ENCODE data around the gene L3MBTL1.
A peak's percentile ranks its signal among the peaks of the same experiment; 100 is the strongest.

The L3MBTL1 gene

DNA sequence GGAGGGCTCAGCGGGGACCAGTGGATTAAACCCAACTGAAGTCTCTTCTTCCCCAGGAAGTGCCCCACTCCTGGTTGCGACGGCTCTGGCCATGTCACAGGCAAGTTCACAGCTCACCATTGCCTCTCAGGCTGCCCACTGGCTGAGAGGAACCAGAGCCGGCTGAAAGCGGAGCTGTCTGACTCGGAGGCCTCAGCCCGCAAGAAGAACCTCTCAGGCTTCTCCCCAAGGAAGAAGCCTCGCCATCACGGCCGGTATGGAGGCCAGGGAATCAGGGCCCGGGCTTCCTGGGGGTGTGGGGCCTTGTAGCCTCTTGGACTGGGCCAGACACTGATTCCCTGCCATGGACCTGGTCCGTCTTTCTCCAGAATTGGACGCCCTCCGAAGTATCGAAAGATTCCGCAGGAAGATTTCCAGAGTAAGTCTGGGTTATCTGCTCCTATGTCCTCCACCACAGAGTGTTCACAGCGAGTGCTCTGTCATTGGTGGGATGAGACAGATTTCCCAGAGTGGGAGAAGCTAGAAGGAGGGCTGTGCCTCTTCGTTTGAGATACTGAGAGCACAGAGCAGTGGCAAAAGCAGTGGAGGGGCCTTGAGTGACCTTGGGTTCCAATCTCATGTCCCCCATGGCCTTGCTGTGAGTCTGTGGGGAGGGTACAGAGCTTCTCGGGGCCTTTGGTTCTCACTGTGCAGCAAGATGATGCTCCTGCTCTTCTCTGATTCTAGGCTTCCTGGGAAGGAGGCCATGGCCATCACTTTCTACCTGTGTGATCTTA lies 28.7 kb downstream of the L3MBTL1 start:
- DNase-seq (ENCODE audit: low spot score), result no peak

GRCh38 chr20:43536817-43537440 lies 29.4 kb downstream of the L3MBTL1 start:
- DNase-seq (ENCODE audit: low spot score), result no peak

GRCh38 chr20:43537921-43538877 lies 30.7 kb downstream of the L3MBTL1 start:
- DNase-seq (ENCODE audit: low spot score), result peak; percentile 56

DNA sequence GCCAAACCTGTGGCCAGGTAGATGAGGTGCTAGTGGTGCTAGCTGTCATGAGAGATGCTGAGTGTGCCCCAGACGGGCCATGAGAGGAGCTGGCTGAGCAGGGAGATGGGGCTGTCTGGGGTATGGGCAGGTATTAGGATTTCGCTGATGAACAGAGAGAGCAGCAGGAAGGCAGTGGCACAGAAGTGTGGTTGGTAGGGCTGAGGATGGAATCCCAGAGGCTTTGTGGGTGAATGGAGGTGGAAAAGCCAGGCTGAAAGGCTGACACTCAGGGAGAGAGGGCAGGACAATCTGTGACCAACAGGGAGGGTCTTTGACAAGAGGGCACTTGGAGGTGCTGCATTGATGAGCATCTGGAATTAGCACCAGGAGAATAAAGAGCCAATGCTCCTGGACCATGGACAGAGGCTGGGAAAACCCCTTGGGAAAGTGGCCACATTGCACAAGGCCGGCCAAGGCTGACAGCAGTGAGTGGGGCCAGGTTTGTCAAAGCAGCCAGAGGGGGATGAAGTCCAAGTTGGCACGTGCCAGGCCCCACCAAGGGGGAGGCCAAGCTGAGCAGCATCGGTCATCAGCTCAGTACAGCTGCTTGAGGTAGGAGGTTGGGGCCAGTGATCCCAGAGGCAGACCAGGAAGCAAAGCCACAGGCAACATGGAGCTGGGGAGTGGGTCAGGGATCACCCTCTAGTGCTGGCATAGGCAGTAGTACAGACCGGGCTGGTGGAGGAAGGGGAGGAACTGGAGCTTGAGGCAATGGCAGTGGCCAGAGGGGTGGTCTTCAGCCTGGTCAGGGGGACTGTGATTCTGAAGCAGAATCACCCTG lies 31.6 kb downstream of the L3MBTL1 start:
- no peak for DNase-seq (ENCODE audit: low spot score)

GRCh38 chr20:43539975-43540672 lies 32.6 kb downstream of the L3MBTL1 start:
- no peak for DNase-seq (ENCODE audit: low spot score)

DNA sequence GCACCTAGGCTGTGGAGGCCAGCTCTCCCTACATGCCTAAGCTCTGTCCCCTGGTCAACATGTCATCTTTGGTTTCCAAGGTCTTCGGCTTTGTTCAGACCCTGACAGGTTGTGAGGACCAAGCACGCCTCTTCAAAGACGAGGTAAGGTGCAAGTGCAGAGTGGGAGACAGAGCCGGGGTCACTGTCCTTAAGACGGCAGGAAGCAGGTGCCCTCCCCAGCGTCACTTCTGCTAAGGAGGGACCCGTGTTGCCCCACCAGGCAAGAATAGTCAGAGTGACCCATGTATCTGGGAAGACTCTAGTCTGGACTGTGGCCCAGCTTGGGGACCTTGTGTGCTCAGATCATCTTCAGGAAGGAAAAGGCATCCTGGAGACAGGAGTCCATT lies 33.2 kb downstream of the L3MBTL1 start:
- DNase-seq (ENCODE audit: low spot score), result no peak

GRCh38 chr20:43541214-43541613 lies 33.7 kb downstream of the L3MBTL1 start:
- no peak for DNase-seq (ENCODE audit: low spot score)

GRCh38 chr20:43542161-43542560 lies 34.7 kb downstream of the L3MBTL1 start:
- no peak for DNase-seq (ENCODE audit: low spot score)

DNA sequence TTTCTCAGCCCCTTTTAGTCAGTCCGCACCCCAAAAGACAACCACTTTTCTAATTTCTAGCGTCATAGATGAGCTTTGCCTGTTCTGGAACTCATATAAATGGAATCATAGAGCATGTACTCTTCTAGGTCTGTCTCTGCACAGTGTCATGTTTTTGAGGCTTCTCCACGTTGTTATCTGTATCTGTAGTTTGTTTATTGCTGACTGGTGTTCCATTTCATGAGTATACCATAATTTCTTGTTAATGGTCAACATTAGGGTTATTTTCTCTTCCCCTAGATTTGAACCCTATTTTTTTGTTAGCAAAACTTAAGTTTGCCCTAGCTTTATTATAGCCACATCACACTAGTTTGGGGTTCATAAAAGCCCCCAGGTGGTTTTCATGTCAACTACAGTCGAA lies 35.2 kb downstream of the L3MBTL1 start:
- DNase-seq (ENCODE audit: low spot score), result no peak

- DNase-seq (ENCODE audit: low spot score), result no peak
These were observed 35.6 kb downstream of the L3MBTL1 start for GRCh38 chr20:43543138-43543537.

GRCh38 chr20:43544501-43544900 lies 37.0 kb downstream of the L3MBTL1 start:
- DNase-seq (ENCODE audit: low spot score), result no peak

GRCh38 chr20:43545837-43546578 lies 38.5 kb downstream of the L3MBTL1 start:
- DNase-seq (ENCODE audit: low spot score), result no peak

DNA sequence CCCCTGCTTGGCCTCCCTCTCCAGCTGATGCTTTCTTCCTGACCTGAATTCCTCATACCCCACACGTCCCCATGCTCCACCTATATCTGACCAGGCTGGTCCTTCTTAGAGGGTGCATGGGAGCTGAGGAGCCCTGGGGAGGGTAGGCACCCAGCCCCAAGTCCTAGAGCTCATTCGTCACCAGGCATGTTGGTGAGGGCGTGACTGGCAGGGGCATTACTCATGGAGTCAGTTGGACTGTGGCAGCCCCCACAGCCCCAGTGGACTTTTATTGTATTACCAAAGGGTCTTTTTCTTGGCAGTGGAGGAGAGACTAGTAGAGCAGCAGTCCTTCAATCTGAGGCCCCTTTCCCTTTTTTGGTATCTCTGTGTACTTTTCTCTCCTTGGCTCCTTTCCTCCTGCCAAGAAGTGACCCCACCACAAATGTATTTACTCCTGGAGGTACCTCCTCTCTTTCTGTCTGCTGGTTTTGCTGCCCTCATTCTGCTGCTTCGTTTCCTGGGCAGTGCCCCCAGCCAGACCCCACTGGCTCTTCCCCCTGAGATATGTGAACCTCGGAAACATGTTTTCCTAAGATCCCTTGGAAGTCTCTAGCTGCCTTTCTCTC lies 40.9 kb downstream of the L3MBTL1 start:
- DNase-seq (ENCODE audit: low spot score), result no peak

GRCh38 chr20:43549416-43550065 lies 42.0 kb downstream of the L3MBTL1 start:
- no peak for DNase-seq (ENCODE audit: low spot score)

- DNase-seq (ENCODE audit: low spot score), result no peak
These were observed 43.0 kb downstream of the L3MBTL1 start for GRCh38 chr20:43550456-43550855.

- DNase-seq (ENCODE audit: low spot score), result no peak
These were observed 46.9 kb downstream of the L3MBTL1 start for GRCh38 chr20:43554369-43554768.

DNA sequence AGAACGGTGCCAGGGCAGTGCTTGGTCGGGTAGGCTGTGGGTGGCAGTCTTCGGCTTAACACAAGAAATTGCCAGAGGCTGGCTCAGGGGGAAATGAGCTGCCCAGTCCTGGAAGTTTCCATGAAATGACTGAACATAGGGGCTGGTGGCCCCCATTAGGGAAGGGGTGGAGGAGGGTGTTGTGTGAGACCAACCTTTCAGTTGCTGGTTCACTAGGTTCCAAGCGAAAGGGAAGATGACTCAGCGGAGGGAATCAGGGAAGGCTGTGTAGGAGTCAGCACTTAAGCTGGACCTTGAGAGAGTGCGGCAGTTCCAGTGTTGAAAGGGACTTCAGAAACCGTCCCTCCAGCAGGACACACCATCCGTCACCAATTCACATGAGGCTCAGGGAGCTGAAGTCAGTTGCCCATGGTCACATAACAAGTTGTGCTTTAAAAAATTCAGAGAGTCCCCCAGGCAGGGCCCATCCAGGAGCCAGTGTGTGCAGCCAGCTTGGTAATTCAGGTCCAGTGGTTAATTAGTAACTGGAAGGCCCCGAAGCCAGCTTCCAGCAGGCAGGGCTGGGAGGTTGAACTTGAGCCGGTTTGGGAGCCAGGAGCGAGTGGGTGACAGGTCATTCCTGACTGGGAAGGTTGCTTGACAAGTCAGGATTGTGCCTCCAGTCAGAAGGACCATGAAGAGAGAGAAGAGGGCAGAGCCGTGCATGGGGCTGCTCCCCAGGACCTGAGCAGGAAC lies 51.1 kb downstream of the L3MBTL1 start, which contains the start of gene SGK2:
Gene SGK2, plus strand, starts transcription at position 616 of the 735 bp plus-strand sequence. CDS start 7,469 bp downstream, outside the sequence.
- peak; percentile 5 for DNase-seq (ENCODE audit: low spot score)
